Mucosa of rectum (tissue), 2 donors: ENCODE data around the gene MIDN.

Source experiments
- H3K27ac ChIP-seq, 2 donors: one replicate each; pipeline ENCODE4 v1.7.0; 2013; ENCODE audit warnings: inconsistent platforms in 2 of 2, low read depth in 2 of 2, low read length in 2 of 2
- H3K27me3 ChIP-seq, 2 donors: one replicate each; pipeline ENCODE4 v1.7.0; 2013; ENCODE audit warnings: low read length in 2 of 2; ENCODE audit not compliant: control insufficient read depth in 2 of 2, insufficient read depth in 2 of 2
- H3K36me3 ChIP-seq, 2 donors: one replicate each; pipeline ENCODE4 v1.7.0; 2013; ENCODE audit warnings: low read length in 2 of 2; ENCODE audit not compliant: control insufficient read depth in 2 of 2, insufficient read depth in 2 of 2
- H3K4me1 ChIP-seq, 2 donors: one replicate each; pipeline ENCODE4 v1.7.0; 2013; ENCODE audit warnings: low read length in 2 of 2, mild to moderate bottlenecking in 1 of 2; ENCODE audit not compliant: control insufficient read depth in 2 of 2, insufficient read depth in 2 of 2
- H3K4me3 ChIP-seq, 2 donors: one replicate each; pipeline ENCODE4 v1.7.0; 2013; ENCODE audit warnings: low read length in 2 of 2
- H3K9ac ChIP-seq, 2 donors: one replicate each; pipeline ENCODE4 v1.7.0; 2013; ENCODE audit warnings: low read length in 2 of 2, low read depth in 1 of 2, mild to moderate bottlenecking in 1 of 2
- H3K9me3 ChIP-seq, 2 donors: one replicate each; pipeline ENCODE4 v1.7.0; 2013; ENCODE audit warnings: low read length in 2 of 2; ENCODE audit not compliant: control insufficient read depth in 2 of 2
- donor health status: healthy.
- donor health status: Normal muscosa, but diverticular disease.

Gene MIDN

GRCh38 chr19:1289686-1290025, 41.3 kb downstream of the MIDN start:
- Histone ChIP-seq H3K27ac (no peak overlapping the region), H3K27me3 (peaks cover 2 to 5% of the 10 kb centered on the region in 2 donors), H3K4me3 (no peak overlapping the region), H3K4me1 (peaks cover 28 to 46% of the 10 kb centered on the region in 2 donors), H3K9ac (no peak overlapping the region), H3K9me3 (no peaks in the 10 kb centered on the region), H3K36me3 (no peaks in the 10 kb centered on the region)

DNA sequence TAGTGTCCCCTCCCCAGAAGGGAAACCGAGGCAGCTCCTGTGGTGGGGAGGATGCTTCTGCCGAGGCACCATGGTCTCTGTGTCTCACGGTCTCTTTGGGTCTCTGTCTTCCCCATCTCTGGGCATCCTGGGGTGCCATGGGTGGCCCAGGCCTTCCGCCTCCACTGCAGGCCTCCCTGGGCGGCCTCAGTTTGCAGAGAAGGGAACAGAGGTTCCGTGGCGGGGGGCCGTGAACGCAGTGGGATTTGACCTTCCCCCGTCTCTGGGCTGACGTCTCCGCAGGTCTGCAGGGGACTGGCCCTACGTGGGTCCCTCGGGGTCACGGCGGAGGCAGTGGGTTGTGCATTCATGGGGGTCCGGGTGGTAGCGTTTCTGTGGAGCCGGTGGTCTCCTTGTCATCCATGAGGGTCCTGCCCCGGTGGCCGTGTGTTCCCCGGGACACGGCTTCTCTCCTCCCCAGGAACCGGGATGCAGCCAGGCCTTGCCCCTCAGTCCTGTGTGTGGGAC, 41.9 kb downstream of the MIDN start:
- H3K9ac ChIP-seq, result peak overlapping the region in 1 of 2 donors; percentile 52
- peak overlapping the region in 1 of 2 donors; percentile 32 for H3K27ac ChIP-seq
- H3K4me1 ChIP-seq, result peaks cover 22 to 40% of the 10 kb centered on the region in 2 donors
- H3K9me3 ChIP-seq, result no peaks in the 10 kb centered on the region
- H3K36me3 ChIP-seq, result no peaks in the 10 kb centered on the region
- H3K27me3 ChIP-seq, result peaks cover 2 to 4% of the 10 kb centered on the region in 2 donors
- H3K4me3 ChIP-seq, result no peak overlapping the region

- Histone ChIP-seq H3K9ac (peak overlapping the region; percentile 24 to 67), H3K4me1 (peaks cover 21 to 38% of the 10 kb centered on the region in 2 donors), H3K27me3 (peaks cover 2 to 4% of the 10 kb centered on the region in 2 donors)
Observed at GRCh38 chr19:1290703-1291651, 42.6 kb downstream of the MIDN start.

DNA sequence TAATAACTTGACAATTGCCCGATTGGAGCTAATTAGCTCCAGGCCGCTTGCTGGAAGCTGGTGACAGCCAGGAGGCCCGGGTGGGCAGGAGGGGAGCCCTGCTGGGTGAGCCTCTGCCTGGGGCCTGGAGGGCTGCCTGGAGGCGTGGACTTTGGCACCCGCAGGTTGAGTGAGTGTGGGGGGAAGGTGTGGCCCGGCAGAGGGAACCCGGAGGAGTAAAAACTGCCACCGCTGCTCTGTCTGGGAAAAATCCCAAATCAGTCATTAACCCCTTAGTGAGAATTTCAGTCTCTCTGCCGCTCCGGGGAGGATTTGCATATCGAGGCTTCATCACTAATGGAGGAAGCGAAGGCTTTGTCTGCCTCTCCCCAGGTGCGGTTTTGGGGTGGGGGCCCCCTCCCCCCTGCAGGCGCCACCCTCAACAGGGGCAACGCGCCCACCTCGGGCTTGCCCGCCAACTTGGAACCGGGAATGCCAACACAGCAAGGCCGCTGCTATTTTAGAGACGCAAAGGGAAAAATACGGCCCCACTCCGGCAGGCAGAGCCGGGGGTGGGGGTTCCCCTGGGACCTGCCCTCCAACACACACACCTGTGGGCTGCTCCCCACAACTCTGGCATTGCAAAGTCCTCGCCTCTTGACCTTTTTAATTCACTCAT, 43.5 kb downstream of the MIDN start:
- Histone ChIP-seq H3K36me3 (no peaks in the 10 kb centered on the region), H3K4me3 (no peak overlapping the region), H3K4me1 (peaks cover 21 to 32% of the 10 kb centered on the region in 2 donors), H3K27ac (peak overlapping the region; percentile 34 to 61), H3K27me3 (peaks cover 2 to 4% of the 10 kb centered on the region in 2 donors), H3K9me3 (no peaks in the 10 kb centered on the region), H3K9ac (peak overlapping the region in 1 of 2 donors; percentile 67)

More at GRCh38 chr19:1290703-1291651, 42.6 kb downstream of the MIDN start:
- Histone ChIP-seq H3K27ac (peak overlapping the region; percentile 34 to 61), H3K9me3 (no peaks in the 10 kb centered on the region), H3K4me3 (peak overlapping the region in 1 of 2 donors; percentile 44), H3K36me3 (no peaks in the 10 kb centered on the region)

DNA sequence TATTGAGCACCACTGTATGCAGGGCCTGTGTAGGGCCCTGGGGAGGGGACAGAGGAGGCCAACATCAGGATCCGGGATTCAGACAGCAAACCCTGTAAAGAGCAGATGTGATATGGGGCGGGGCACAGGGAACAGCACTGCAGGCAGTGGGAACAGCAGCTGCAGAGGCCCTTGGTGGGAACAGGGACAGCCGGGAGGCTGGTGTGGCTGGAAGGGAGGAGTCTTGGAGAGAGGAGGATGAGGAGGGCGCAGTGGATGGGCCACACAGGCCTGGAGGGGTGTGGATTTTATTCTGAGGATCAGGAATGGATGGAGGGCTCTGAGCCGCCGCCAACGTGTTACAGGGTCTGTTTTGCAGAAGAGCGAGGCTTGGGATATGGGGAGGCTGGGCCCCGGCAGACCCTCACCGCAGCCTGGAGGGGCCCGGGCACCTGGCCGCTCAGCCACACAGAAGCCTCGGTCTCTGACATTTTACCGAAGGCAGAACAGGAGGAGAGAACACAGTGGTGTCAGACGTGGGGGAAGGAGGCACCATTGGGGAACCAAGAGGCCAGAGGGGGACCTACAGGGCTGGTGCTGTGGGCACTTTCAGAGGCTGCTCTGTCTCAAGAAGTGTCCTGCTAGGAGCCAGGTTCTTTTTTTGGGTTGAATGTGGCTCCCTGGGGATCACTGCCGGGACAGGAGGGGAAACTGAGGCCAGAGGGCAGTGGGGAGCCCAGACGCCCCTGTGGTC, 44.2 kb downstream of the MIDN start:
- H3K36me3 ChIP-seq, result no peaks in the 10 kb centered on the region
- H3K4me1 ChIP-seq, result peaks cover 19 to 28% of the 10 kb centered on the region in 2 donors
- no peak overlapping the region for H3K27ac ChIP-seq
- H3K9ac ChIP-seq, result peak overlapping the region in 1 of 2 donors; percentile 67
- H3K9me3 ChIP-seq, result no peaks in the 10 kb centered on the region
- peaks cover 2 to 4% of the 10 kb centered on the region in 2 donors for H3K27me3 ChIP-seq
- no peak overlapping the region for H3K4me3 ChIP-seq

DNA sequence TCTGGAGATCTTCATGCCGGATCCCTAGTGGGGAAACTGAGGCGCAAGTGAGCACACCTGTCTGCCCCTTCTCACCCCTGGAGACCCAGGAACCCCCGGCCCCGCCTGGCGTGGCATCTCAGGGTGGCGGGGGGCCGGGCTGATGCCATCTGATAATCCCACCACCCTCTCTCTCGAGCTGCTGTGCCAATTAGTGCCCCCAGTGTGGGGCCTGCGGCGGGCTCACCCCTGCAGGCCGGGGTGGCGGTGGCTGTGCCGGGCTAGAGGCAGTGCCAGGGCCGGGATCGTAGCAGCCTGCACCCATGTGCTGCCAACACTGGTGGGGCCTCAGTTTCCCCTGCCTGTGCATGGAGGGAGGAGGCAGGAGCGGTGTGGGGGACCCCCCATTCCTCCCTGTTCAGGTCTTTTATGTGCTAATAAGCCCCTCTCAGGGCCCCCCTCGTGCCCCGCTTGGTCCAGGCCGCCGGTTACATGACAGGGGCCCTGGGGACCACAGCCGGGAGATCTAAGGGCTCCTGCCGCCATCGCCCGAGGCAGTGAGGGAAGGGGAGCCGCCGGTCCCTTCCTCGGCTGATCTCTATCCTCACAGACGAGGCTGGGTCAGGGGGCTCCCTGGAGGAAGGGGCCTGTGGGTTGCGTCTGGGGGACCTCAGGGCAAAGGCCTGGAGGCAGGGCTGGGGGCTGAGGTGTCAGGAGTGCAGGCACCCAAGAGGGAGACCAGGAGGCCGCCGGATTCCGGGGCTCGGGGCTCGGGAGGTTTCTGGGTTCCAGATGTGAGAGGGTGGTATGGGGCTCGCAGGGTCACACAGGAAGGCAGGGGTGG, 45.6 kb downstream of the MIDN start:
- peaks cover 0 to 2% of the 10 kb centered on the region in 2 donors for H3K27me3 ChIP-seq
- peaks cover 15 to 24% of the 10 kb centered on the region in 2 donors for H3K4me1 ChIP-seq
- no peaks in the 10 kb centered on the region for H3K36me3 ChIP-seq

DNA sequence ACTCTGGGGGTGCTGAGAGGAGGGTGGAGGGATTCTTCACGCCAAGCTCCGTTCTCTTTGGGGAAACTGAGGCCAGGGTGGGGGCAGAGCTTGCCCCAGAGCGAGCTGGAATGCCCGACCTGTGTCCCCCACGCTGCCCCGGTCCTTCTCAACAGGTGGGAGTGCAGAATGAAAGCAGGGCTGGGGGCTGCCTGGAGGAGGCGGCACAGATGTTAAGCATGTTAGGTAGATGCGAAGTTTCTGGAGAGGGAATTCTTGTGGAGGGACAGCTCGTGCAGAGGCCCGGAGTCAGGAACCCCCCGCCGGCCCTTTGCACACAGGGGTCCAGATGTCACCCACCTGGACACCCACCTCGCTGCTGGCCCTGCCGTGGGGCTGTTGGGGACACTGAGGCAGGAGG, 46.3 kb downstream of the MIDN start:
- Histone ChIP-seq H3K36me3 (no peaks in the 10 kb centered on the region), H3K27ac (no peak overlapping the region), H3K4me1 (peaks cover 15 to 24% of the 10 kb centered on the region in 2 donors), H3K27me3 (no peaks in the 10 kb centered on the region), H3K9ac (no peak overlapping the region), H3K4me3 (no peak overlapping the region), H3K9me3 (no peaks in the 10 kb centered on the region)

More for the DNA sequence above, 45.6 kb downstream of the MIDN start:
- no peak overlapping the region for H3K9ac ChIP-seq
- H3K27ac ChIP-seq, result no peak overlapping the region
- H3K9me3 ChIP-seq, result no peaks in the 10 kb centered on the region
- H3K4me3 ChIP-seq, result no peak overlapping the region

GRCh38 chr19:1295169-1296012, 47.0 kb downstream of the MIDN start:
- no peak overlapping the region for H3K4me3 ChIP-seq
- H3K36me3 ChIP-seq, result no peaks in the 10 kb centered on the region
- no peak overlapping the region for H3K27ac ChIP-seq
- H3K4me1 ChIP-seq, result peaks cover 15 to 22% of the 10 kb centered on the region in 2 donors
- no peaks in the 10 kb centered on the region for H3K27me3 ChIP-seq
- no peak overlapping the region for H3K9ac ChIP-seq
- H3K9me3 ChIP-seq, result no peaks in the 10 kb centered on the region
